Activated naive CD8-positive, alpha-beta T cell (primary cell): Measurements from ENCODE around the gene NRBP1.
"Not testable (repeated sequence)": the region's sequence is repeated elsewhere in the genome, so short reads cannot be mapped to it uniquely, and the experiment has no call there.

Experiments
- H3K27ac Mint-ChIP-seq: one replicate; pipeline ENCODE4 v1.8.0; 2021; ENCODE audit warnings: mixed read lengths
- H3K27me3 Mint-ChIP-seq: one replicate; pipeline ENCODE4 v1.8.0; 2021; ENCODE audit warnings: mixed read lengths
- H3K36me3 Mint-ChIP-seq: one replicate; pipeline ENCODE4 v1.8.0; 2021; ENCODE audit warnings: mixed read lengths
- H3K4me1 Mint-ChIP-seq: one replicate; pipeline ENCODE4 v1.8.0; 2021; ENCODE audit warnings: low read depth, mixed read lengths
- H3K4me3 Mint-ChIP-seq: one replicate; pipeline ENCODE4 v1.8.0; 2021; ENCODE audit warnings: mild to moderate bottlenecking, mixed read lengths
- H3K9me3 Mint-ChIP-seq: one replicate; pipeline ENCODE4 v1.8.0; 2021; ENCODE audit warnings: low read depth, mixed read lengths

NRBP1 gene

DNA sequence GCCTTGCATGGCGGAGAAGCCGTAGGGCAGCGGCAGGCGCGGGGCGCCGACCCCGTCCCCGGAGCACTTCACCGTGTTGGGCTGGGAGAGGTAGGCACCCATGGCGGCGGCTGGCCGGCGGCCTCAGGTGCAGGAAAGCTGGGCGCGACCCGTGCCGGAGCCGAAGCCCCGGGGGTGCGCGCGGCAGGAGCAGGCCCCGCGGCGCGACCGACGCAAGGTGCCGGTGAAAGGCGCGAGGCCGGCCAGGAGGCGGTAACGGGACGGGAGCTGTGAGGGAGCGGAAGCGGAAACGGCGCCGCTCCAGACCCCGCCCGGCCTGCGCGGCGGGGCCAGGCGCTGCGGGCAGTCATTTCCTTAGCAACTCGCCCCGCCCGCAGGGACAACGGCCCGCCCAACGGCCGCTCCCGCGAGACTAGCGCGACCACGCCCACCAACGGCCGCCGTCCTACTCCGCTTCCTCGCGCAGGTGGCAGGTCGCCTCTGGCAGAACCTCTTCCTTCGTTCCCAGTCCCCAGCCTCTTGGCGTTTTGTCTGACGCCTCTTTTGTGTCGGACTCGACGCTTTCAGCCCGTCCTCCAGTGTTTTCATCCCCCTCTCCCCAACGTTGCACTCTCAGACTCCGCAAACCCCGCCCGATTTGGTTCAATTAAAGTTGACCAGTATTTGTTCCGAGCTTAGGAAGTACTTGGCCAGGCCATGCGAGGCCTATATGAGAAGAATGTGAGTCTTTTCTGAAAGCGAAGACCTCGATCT is 18.9 kb upstream of the NRBP1 start, which contains the start of gene PPM1G:
TSS of gene PPM1G (minus strand) at position 271 of the 753 bp plus-strand sequence. CDS start at position 102, 169 bp downstream.
- no peaks in the 10 kb centered on the region for H3K9me3 Mint-ChIP-seq
- peaks cover 35% of the 10 kb centered on the region for H3K4me1 Mint-ChIP-seq
- no peaks in the 10 kb centered on the region for H3K27me3 Mint-ChIP-seq
- H3K27ac Mint-ChIP-seq, result peak within 1 kb of the TSS; percentile 93
- peak within 1 kb of the TSS; percentile 95 for H3K4me3 Mint-ChIP-seq
- peaks cover 4% of the 10 kb centered on the region for H3K36me3 Mint-ChIP-seq

DNA sequence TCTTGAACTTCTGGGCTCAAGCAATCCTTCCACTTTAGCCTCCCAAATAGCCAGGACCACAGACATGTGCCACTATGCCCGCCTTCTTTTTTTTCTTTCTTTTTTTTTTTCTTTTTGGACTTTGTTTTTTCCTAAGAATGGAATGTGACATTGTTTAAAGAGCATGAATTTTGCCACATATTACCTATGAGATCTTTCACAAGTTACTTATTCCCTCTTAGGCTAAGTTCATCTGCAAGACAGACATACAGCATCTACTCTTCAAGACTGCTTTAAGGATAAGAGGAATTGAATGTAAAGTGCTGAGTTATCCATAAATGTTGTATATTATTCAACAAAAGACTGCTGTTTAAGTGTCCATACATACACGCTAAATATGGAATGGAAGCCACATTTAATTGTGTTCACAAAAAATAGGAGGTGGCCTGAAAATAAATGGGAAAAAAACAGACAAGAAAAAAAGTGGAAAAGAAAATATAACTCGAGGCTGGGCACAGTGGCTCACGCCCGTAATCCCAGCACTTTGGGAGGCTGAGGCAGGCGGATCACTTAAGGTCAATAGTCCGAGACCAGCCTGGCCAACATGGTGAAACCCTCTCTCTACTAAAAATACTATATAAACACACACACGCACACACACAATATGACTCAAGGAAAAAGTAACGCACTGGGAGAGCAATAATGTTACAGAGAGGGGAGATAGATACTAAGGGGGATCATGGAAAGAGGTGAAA is 15.8 kb upstream of the NRBP1 start:
- peaks cover 2% of the 10 kb centered on the region for H3K36me3 Mint-ChIP-seq
- no peaks in the 10 kb centered on the region for H3K27me3 Mint-ChIP-seq
- H3K4me1 Mint-ChIP-seq, result peaks cover 18% of the 10 kb centered on the region
- H3K9me3 Mint-ChIP-seq, result no peaks in the 10 kb centered on the region
- H3K4me3 Mint-ChIP-seq, result no peak overlapping the region
- no peak overlapping the region for H3K27ac Mint-ChIP-seq

DNA sequence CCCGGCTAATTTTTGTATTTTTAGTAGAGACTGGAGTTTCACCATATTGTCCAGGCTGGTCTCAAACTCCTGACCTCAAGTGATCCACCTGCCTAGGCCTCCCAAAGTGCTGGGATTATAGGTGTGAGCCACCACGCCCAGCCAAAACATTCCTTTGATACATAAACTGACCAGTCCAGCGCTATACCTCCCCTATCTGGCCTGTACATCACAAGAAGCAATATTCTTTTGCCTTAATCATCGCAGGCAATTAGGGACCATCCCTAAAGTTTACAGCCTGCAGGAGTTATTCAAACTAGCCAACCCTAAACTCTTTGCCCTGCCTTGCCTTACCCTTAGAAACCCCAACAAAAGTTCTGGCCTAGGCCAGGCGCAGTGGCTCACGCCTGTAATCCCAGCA is 12.3 kb upstream of the NRBP1 start:
- Mint-ChIP-seq H3K4me3 (no peak overlapping the region), H3K4me1 (peaks cover 2% of the 10 kb centered on the region), H3K27me3 (no peaks in the 10 kb centered on the region), H3K27ac (no peak overlapping the region), H3K9me3 (no peaks in the 10 kb centered on the region), H3K36me3 (peaks cover 2% of the 10 kb centered on the region)

DNA sequence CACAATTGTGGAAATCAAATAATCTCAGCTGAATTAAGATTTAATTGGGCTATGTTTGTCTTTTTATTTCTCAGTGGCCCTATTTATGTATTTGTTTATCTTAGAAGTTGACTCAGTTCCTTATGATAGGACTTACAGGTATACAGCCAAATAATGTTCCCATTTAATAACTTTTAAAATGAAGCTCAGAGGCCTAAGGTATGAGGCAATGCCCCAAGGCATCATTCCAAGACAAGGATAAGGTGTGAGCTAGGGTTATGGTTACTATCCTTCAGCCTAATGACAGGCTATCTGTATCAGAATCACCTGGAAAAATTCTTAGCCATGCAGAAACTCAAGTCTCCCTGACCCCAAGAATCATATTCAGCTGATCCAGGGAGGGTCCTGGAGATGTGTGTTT is 7.4 kb upstream of the NRBP1 start:
- no peaks in the 10 kb centered on the region for H3K9me3 Mint-ChIP-seq
- H3K27ac Mint-ChIP-seq, result no peak overlapping the region
- no peak overlapping the region for H3K4me3 Mint-ChIP-seq
- no peaks in the 10 kb centered on the region for H3K4me1 Mint-ChIP-seq
- no peaks in the 10 kb centered on the region for H3K27me3 Mint-ChIP-seq
- no peaks in the 10 kb centered on the region for H3K36me3 Mint-ChIP-seq

DNA sequence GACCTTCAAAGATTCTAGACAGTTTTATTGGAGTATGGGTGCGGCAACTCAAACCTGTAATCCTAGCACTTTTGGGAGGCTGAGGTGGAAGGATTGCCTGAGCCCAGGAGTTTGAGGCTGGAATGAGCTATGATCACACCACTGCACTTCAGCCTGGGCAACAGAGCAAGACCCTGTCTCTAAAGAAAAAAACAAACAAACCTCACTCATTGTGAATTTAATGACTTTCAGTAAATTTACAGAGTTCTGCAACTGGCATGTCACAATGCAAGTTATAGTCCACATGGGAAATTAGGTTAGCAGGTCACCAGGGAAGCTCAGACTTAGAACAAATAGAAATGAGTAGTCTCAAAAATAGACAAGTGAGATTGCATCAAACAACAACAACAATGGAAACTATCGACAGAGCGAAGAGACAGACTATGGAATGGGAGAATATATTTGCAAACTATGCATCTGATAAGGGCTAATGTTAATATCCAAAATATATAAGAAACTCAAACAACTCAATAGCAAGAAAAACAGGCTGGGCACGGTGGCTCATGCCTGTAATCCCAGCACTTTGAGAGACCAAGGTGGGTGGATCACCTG is 6.7 kb upstream of the NRBP1 start:
- no peaks in the 10 kb centered on the region for H3K4me1 Mint-ChIP-seq
- H3K9me3 Mint-ChIP-seq, result no peaks in the 10 kb centered on the region
- no peak overlapping the region for H3K4me3 Mint-ChIP-seq
- no peak overlapping the region for H3K27ac Mint-ChIP-seq
- no peaks in the 10 kb centered on the region for H3K36me3 Mint-ChIP-seq
- no peaks in the 10 kb centered on the region for H3K27me3 Mint-ChIP-seq

DNA sequence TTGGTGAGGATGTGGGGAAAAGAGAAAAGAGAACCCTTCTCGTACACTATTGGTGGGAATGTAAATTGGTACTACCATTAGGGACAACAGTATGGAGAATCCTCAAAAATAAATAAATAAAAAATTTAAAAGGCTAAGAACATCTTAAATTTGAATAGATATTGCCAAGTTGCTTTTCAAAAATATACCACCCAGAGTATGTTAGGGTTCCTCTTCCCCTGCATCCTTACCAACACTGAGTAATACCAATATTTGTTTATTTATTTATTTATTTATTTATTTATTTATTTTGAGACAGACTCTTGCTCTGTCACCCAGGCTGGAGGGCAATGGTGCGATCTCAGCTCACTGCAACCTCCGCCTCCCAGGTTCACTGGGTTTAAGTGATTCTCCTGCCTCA is 5.5 kb upstream of the NRBP1 start:
- H3K4me1 Mint-ChIP-seq, result peaks cover 5% of the 10 kb centered on the region
- no peaks in the 10 kb centered on the region for H3K36me3 Mint-ChIP-seq
- H3K4me3 Mint-ChIP-seq, result no peak overlapping the region
- H3K9me3 Mint-ChIP-seq, result no peaks in the 10 kb centered on the region
- H3K27ac Mint-ChIP-seq, result no peak overlapping the region
- H3K27me3 Mint-ChIP-seq, result no peaks in the 10 kb centered on the region

DNA sequence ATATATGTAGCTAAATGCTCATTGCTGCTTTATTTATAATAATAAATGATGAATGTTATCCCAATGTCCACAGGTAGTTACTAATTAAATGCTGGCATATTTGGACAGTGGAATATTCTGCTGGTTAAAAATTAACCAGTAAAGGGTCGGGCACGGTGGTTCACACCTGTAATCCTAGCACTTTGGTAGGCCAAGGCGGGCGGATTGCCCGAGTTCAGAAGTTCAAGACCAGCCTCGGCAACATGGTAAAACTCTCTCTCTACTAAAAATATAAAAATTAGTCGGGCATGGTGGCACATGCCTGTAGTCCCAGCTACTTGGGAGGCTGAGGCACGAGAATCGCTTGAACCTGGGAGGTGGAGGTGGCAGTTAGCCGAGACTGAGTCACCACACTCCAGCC is 3.4 kb upstream of the NRBP1 start:
- H3K4me1 Mint-ChIP-seq, result peaks cover 14% of the 10 kb centered on the region
- H3K4me3 Mint-ChIP-seq, H3K27me3 Mint-ChIP-seq, H3K27ac Mint-ChIP-seq, H3K36me3 Mint-ChIP-seq, H3K9me3 Mint-ChIP-seq: not testable (repeated sequence)

DNA sequence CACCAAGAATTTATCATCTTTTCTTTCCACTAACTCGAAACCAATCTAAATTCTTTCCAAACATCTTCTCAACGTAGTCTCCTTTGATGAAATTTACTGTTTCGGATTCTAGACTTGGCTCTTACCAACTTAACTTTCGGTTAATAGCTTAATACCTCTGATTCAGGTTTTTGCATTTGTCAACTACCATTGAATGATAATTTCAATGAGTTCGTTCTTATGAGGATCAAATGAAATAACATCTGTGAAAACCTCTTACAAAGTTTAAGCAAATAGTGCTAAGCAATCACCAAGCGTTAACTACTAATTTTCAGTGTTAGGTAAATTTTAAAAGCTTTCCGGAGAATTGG is 593 bp upstream of the NRBP1 start:
- Mint-ChIP-seq H3K9me3 (no peaks in the 10 kb centered on the region), H3K27ac (peak overlapping the region; percentile 97), H3K4me3 (peak overlapping the region; percentile 95), H3K27me3 (no peaks in the 10 kb centered on the region), H3K36me3 (no peaks in the 10 kb centered on the region), H3K4me1 (peaks cover 35% of the 10 kb centered on the region)

DNA sequence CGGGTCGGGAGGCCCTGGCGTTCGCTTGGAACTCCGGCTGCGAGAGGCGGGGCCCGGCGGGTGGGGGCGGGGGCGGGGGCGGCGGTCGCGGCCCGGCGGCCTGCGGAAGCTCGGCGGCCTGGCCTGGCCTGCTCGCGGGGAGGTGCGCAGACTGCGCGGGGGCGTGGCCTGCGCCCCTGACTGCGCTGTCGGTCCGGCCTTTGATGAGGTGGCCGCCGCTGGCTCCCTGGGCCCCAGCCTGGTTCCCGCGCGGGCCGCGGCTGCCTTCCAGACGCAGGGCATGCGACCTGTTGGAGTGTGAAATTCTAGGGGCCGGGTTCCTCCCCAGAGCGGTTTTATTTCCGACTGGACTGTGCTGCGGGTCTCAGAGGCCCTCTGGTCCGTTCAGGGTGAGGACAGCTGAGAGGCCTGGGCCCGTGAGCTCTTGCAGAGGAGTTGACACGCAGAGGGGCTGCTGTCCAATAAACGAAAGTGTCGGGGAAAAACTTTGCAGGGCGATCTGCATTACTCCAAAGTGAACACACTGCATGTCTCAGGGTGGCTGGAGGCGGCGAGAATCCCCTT is 629 bp downstream of the NRBP1 start:
- peak overlapping the region; percentile 98 for H3K4me3 Mint-ChIP-seq
- H3K27ac Mint-ChIP-seq, result peak overlapping the region; percentile 94
- H3K4me1 Mint-ChIP-seq, result peaks cover 43% of the 10 kb centered on the region
- no peaks in the 10 kb centered on the region for H3K27me3 Mint-ChIP-seq
- H3K36me3 Mint-ChIP-seq, result peaks cover 3% of the 10 kb centered on the region
- no peaks in the 10 kb centered on the region for H3K9me3 Mint-ChIP-seq

DNA sequence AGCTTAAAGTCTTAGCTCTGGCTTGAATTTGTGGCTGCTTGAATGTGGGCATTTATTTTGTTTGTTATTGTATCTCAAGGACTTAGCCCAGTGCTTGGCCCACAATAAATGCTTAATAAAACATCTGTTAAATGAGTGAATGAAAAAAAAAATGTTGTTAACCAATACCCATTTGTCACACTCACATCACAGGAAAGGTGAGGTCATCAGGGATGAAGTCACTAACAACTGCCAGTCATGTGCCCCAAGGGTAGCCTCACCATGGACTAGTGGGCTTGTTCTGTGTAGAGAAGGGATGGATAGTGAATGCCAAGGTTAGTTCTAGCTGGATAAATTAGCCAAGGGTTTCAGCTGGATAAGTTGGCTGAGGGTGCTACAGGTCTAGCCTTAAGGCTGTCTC is 3.0 kb downstream of the NRBP1 start:
- Mint-ChIP-seq H3K27me3 (no peaks in the 10 kb centered on the region), H3K4me1 (peaks cover 43% of the 10 kb centered on the region), H3K27ac (peak overlapping the region; percentile 94), H3K9me3 (no peaks in the 10 kb centered on the region), H3K36me3 (peaks cover 6% of the 10 kb centered on the region), H3K4me3 (peak overlapping the region; percentile 78)

DNA sequence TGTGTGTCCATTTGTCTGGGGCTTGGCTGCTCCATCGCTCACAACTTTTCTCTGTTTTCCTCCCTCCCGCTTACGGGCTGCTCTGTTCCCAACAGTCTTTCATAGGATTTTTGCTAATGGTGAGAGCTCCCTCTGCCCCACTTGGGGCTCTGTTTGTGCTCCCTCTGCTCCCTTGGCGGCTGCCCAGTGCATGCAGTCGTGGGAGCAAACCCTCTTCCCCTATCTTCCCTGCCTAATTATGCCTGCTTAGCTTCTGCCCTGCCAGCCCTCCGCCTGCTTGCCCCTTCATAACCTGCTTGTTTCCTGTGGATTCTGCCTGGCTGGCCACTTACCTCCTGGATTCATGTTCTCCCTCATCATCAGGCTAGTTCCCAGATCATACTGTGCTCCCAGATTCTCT is 7.2 kb downstream of the NRBP1 start:
- H3K36me3 Mint-ChIP-seq, result peaks cover 12% of the 10 kb centered on the region
- H3K4me3 Mint-ChIP-seq, result no peak overlapping the region
- peaks cover 23% of the 10 kb centered on the region for H3K4me1 Mint-ChIP-seq
- no peaks in the 10 kb centered on the region for H3K27me3 Mint-ChIP-seq
- no peaks in the 10 kb centered on the region for H3K9me3 Mint-ChIP-seq
- H3K27ac Mint-ChIP-seq, result no peak overlapping the region

DNA sequence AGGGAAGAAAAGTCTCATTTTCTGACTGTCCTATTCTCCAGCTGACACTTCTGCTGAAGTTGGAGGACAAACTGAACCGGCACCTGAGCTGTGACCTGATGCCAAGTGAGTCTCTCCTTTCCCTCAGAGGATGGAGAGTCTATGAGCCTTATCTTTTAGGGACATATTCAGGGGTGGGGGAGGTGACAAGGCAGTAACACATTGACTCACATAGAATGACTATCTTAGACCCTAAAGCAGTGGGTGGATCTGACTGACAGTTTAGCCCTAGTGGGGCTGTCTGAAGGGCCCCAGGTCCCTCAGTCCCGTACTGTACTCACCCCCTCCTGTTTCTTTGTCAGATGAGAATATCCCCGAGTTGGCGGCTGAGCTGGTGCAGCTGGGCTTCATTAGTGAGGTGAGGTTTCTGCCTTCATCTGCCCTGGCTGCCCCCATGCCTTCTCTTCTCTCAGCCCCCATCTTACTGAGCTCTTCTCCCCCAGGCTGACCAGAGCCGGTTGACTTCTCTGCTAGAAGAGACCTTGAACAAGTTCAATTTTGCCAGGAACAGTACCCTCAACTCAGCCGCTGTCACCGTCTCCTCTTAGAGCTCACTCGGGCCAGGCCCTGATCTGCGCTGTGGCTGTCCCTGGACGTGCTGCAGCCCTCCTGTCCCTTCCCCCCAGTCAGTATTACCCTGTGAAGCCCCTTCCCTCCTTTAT is 12.9 kb downstream of the NRBP1 start:
- peaks cover 8% of the 10 kb centered on the region for H3K36me3 Mint-ChIP-seq
- no peaks in the 10 kb centered on the region for H3K27me3 Mint-ChIP-seq
- no peak overlapping the region for H3K27ac Mint-ChIP-seq
- no peaks in the 10 kb centered on the region for H3K9me3 Mint-ChIP-seq
- peaks cover 6% of the 10 kb centered on the region for H3K4me1 Mint-ChIP-seq
- H3K4me3 Mint-ChIP-seq, result no peak overlapping the region

DNA sequence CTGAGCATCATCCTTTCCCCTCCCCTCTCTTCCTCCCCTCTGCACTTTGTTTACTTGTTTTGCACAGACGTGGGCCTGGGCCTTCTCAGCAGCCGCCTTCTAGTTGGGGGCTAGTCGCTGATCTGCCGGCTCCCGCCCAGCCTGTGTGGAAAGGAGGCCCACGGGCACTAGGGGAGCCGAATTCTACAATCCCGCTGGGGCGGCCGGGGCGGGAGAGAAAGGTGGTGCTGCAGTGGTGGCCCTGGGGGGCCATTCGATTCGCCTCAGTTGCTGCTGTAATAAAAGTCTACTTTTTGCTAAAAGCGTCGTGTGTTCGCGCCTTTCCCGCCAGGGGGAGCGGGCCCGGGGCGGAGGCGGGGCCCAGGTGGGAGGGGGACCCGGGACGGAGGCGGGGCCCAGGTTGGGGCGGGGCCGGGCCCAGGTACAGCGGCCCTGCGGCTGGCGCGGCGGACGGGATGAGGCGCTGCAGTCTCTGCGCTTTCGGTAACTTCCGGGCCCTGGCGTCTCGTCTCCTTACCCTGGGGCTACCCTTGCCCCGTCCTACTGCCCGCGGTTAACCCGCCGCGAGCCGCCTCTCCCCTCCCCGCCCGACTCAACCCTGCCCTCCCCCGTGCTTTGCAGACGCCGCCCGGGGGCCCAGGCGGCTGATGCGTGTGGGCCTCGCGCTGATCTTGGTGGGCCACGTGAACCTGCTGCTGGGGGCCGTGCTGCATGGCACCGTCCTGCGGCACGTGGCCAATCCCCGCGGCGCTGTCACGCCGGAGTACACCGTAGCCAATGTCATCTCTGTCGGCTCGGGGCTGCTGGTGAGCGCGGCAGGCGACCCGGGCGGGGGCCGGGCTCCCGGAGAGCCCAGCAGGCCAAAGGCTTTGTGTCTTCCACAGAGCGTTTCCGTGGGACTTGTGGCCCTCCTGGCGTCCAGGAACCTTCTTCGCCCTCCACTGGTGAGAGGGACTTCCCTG is 13.8 kb downstream of the NRBP1 start, which contains the start of gene KRTCAP3:
TSS of gene KRTCAP3 (plus strand) at position 424 of the 962 bp plus-strand sequence. CDS start at position 456, 32 bp downstream.
- no peaks in the 10 kb centered on the region for H3K27me3 Mint-ChIP-seq
- H3K27ac Mint-ChIP-seq, result peak within 1 kb of the TSS; percentile 25
- no peak within 1 kb of the TSS for H3K4me3 Mint-ChIP-seq
- H3K4me1 Mint-ChIP-seq, result peaks cover 6% of the 10 kb centered on the region
- peaks cover 8% of the 10 kb centered on the region for H3K36me3 Mint-ChIP-seq
- H3K9me3 Mint-ChIP-seq, result no peaks in the 10 kb centered on the region

DNA sequence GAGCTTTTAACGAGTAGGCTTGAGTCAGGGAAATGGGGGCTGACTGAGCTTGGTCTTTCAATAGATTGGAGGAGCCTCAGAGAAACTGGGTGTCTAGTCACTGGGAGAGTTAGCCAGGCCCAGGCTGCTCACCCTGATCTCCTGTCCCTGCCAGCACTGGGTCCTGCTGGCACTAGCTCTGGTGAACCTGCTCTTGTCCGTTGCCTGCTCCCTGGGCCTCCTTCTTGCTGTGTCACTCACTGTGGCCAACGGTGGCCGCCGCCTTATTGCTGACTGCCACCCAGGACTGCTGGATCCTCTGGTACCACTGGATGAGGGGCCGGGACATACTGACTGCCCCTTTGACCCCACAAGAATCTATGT is 14.5 kb downstream of the NRBP1 start:
- H3K4me1 Mint-ChIP-seq, result peaks cover 6% of the 10 kb centered on the region
- H3K27ac Mint-ChIP-seq, result no peak overlapping the region
- peaks cover 8% of the 10 kb centered on the region for H3K36me3 Mint-ChIP-seq
- H3K4me3 Mint-ChIP-seq, result no peak overlapping the region
- no peaks in the 10 kb centered on the region for H3K27me3 Mint-ChIP-seq
- no peaks in the 10 kb centered on the region for H3K9me3 Mint-ChIP-seq
